Upper lobe of left lung (tissue), 6 donors: ENCODE data around the gene PSG6. TPM values are rescaled to one million over a fixed set of nuclear protein-coding genes. Genes with fewer than 3 reads are reported as not detected.
"Not testable (repeated sequence)": the region's sequence is repeated elsewhere in the genome, so short reads cannot be mapped to it uniquely, and the experiment has no call there.

Experiments used
- ATAC-seq, 2 donors: fragments of 200-7000 bp; cut with Tn5 transposase; one replicate each; pipeline ENCODE4 v1.9.1; 2022; ENCODE audit warnings: mild to moderate bottlenecking in 2 of 2, moderate library complexity in 2 of 2; ENCODE audit not compliant: low FRiP score in 2 of 2
- DNase-seq, 2 donors: peaks; one replicate each; pipeline ENCODE4 v3.0.0-alpha.2; 2019 to 2020
- H3K27ac ChIP-seq, 4 donors: fragments of 200-600 bp; sonication (generic); one replicate each; pipeline ENCODE4 v1.5.1; 2016 to 2019
- H3K27me3 ChIP-seq, 4 donors: fragments of 200-600 bp; sonication (generic); one replicate each; pipeline ENCODE4 v1.5.1; 2017 to 2019
- H3K36me3 ChIP-seq, 4 donors: fragments of 200-600 bp; sonication (generic); one replicate each; pipeline ENCODE4 v1.5.1; 2016 to 2019
- H3K4me1 ChIP-seq, 4 donors: fragments of 200-600 bp; sonication (generic); one replicate each; pipeline ENCODE4 v1.5.1; 2018 to 2019
- H3K4me3 ChIP-seq, 4 donors: fragments of 200-600 bp; sonication (generic); one replicate each; pipeline ENCODE4 v1.5.1; 2017 to 2019; ENCODE audit warnings: mild to moderate bottlenecking in 2 of 4, moderate library complexity in 1 of 4
- H3K9me3 ChIP-seq, 4 donors: fragments of 200-600 bp; sonication (generic); one replicate each; pipeline ENCODE4 v1.5.1; 2018 to 2019
- EP300 ChIP-seq, 4 donors: sonication (generic); formaldehyde crosslinking; IDR thresholded peaks; one replicate each; pipeline ENCODE4 v1.5.1; 2017; ENCODE audit warnings: antibody characterized with exemption in 4 of 4, control low read depth in 2 of 4
- POLR2A ChIP-seq, 4 donors: fragments of 450-650 bp; IDR thresholded peaks; one replicate each; pipeline ENCODE4 v1.5.1; 2016 to 2017; ENCODE audit warnings: antibody characterized with exemption in 4 of 4, mild to moderate bottlenecking in 2 of 4
- POLR2AphosphoS5 ChIP-seq, 2 donors: sonication (generic); formaldehyde crosslinking; IDR thresholded peaks; one replicate each; pipeline ENCODE4 v1.5.1; 2017; ENCODE audit warnings: antibody characterized with exemption in 2 of 2
- WGBS, 2 donors: methylation state at CpG; one replicate each; pipeline ENCODE4 v1.1.5; 2017 to 2018; 5-methylcytosine and 5-hydroxymethylcytosine counted together
- total RNA-seq, 6 donors: library from RNA; depleted of rRNA in 4 of 6; stranded (reverse); fragments of >200 nt in 4 of 6; gene quantifications; one replicate each; pipeline versions ENCODE4 v1.1.0 to v1.2.1, GENCODE V29; 2016 to 2021
- TF ChIP-seq, protein P1 (sequence below), 6 experiments: fragments of 450-650 bp in 4 of 6; fragments of 200-600 bp in 2 of 6; sonication (generic) in 2 of 6; IDR thresholded peaks; one replicate each; pipeline ENCODE4 v1.5.1; 2016 to 2019; ENCODE audit warnings: antibody characterized with exemption in 6 of 6
- donor health status: DM: no; HTN: no; CAD: no; lungs with moderate emphysema.
- donor health status: DM: no; HTN: yes; CAD: no; lungs with severe emphysema.

PSG6 gene
- total RNA-seq, 6 donors from 2014 or later = not detected

- H3K27ac ChIP-seq, H3K36me3 ChIP-seq, H3K9me3 ChIP-seq, DNase-seq, H3K27me3 ChIP-seq, H3K4me1 ChIP-seq, H3K4me3 ChIP-seq, ATAC-seq: not testable (repeated sequence)
- 56 to 67% methylated on average over 5 of the region's 5 CpGs for WGBS, 2 donors
Measured at GRCh38 chr19:42932485-42933101, 14.9 kb upstream of the PSG6 start.

- H3K27ac ChIP-seq, H3K4me1 ChIP-seq, H3K27me3 ChIP-seq, H3K4me3 ChIP-seq, H3K36me3 ChIP-seq, ATAC-seq, H3K9me3 ChIP-seq: not testable (repeated sequence)
- TF ChIP-seq, protein P1, sequence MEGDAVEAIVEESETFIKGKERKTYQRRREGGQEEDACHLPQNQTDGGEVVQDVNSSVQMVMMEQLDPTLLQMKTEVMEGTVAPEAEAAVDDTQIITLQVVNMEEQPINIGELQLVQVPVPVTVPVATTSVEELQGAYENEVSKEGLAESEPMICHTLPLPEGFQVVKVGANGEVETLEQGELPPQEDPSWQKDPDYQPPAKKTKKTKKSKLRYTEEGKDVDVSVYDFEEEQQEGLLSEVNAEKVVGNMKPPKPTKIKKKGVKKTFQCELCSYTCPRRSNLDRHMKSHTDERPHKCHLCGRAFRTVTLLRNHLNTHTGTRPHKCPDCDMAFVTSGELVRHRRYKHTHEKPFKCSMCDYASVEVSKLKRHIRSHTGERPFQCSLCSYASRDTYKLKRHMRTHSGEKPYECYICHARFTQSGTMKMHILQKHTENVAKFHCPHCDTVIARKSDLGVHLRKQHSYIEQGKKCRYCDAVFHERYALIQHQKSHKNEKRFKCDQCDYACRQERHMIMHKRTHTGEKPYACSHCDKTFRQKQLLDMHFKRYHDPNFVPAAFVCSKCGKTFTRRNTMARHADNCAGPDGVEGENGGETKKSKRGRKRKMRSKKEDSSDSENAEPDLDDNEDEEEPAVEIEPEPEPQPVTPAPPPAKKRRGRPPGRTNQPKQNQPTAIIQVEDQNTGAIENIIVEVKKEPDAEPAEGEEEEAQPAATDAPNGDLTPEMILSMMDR (IDR thresholded peaks at IDR 0.05) = peak in 2 of 6 experiments; percentile 15 to 19
- 18% methylated on average over 1 of the region's 1 CpG; no CpG with 5 or more reads in 1 of the 2 donors for WGBS, 2 donors
- peak in 1 of 2 donors; percentile 25 for DNase-seq
Measured at GRCh38 chr19:42930214-42930613, 12.5 kb upstream of the PSG6 start.

DNA sequence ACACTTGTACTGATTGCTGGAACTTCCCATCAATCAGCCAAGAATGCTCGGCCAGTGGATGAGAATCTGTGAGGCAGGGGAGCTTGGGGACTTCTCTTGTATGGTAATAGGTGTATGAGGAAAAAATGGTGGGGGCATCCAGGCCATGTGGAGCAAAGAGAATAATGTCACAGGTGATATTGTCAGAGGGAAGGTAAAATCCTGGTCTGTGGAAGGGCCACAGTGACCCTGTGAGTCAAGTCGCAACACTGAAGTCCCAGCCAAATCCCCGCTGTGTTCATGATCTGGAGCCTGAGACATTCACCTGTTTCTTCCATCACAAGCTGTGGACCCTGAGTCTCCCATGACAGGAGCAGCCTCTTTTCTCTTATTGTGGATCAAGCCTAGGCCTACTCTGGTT lies 11.2 kb upstream of the PSG6 start:
- no peaks in the 10 kb centered on the region for H3K9me3 ChIP-seq
- ATAC-seq = no peak

DNA sequence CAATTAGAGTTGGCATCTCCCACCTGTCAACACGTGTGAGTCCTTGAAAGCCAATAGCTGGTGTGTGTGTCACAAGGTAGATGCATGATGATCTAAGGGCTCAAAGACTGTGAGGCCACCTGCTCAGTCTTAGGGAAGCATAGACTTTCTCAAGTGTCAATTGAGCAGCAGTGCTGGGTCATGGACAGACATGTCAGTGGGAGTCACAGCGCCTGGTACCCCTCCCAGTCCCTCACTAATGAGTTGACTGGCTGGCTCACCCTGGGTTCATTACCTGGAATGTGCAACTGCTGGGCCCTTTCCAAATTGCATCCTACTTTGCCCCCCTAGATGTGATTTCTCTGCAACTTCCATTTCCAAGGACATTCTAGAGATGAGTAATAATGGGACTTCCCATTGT lies 9.1 kb upstream of the PSG6 start:
- Histone ChIP-seq H3K4me3 (no peak overlapping the region), H3K36me3 (no peaks in the 10 kb centered on the region), H3K27ac (no peak overlapping the region), H3K27me3 (no peaks in the 10 kb centered on the region), H3K9me3 (no peaks in the 10 kb centered on the region), H3K4me1 (no peaks in the 10 kb centered on the region)
- ATAC-seq (no peak), DNase-seq (no peak)
- WGBS, 2 donors = 53 to 57% methylated on average over 2 of the region's 2 CpGs
- TF ChIP-seq, protein P1 (IDR thresholded peaks at IDR 0.05) = no peak
- TF ChIP-seq POLR2A (IDR thresholded peaks at IDR 0.05) (no peak), EP300 (IDR thresholded peaks at IDR 0.05) (no peak), POLR2AphosphoS5 (IDR thresholded peaks at IDR 0.05) (no peak)

More for the DNA sequence above, 11.2 kb upstream of the PSG6 start:
- Histone ChIP-seq H3K4me3 (no peak overlapping the region), H3K4me1 (no peaks in the 10 kb centered on the region), H3K27ac (no peak overlapping the region), H3K36me3 (no peaks in the 10 kb centered on the region), H3K27me3 (no peaks in the 10 kb centered on the region)
- TF ChIP-seq EP300 (IDR thresholded peaks at IDR 0.05) = no peak
- no peak for TF ChIP-seq POLR2AphosphoS5 (IDR thresholded peaks at IDR 0.05)
- TF ChIP-seq, protein P1 (IDR thresholded peaks at IDR 0.05) = no peak
- TF ChIP-seq POLR2A (IDR thresholded peaks at IDR 0.05) = no peak
- DNase-seq = no peak
- WGBS, 2 donors = 80 to 93% methylated on average over 3 of the region's 3 CpGs

- not testable (repeated sequence) for H3K4me1 ChIP-seq, H3K36me3 ChIP-seq, H3K27me3 ChIP-seq, DNase-seq, ATAC-seq, H3K27ac ChIP-seq, H3K4me3 ChIP-seq, H3K9me3 ChIP-seq
- 50 to 53% methylated on average over 8 to 9 of the region's 9 CpGs for WGBS, 2 donors
- TF ChIP-seq, protein P1 (IDR thresholded peaks at IDR 0.05) = peak in 2 of 6 experiments; percentile 22 to 53
Measured at GRCh38 chr19:42923106-42923505, 5.4 kb upstream of the PSG6 start.

- not testable (repeated sequence) for ATAC-seq, H3K36me3 ChIP-seq, DNase-seq, H3K9me3 ChIP-seq, H3K4me3 ChIP-seq, H3K27me3 ChIP-seq, H3K27ac ChIP-seq, H3K4me1 ChIP-seq
Measured at GRCh38 chr19:42920971-42921370, 3.3 kb upstream of the PSG6 start.
